ENCODE results near the gene KRT1.

GRCh38 chr12:52703424-52703823 lies 23.2 kb upstream of the KRT1 start, which contains the start of gene KRT77:
- TF ChIP-seq POLR2AphosphoS5 (IDR thresholded peaks at IDR 0.05) = no peak
- TF ChIP-seq POLR2A (IDR thresholded peaks at IDR 0.05) = no peak
- TF ChIP-seq CTCF (IDR thresholded peaks at IDR 0.05) = no peak
